CD1c-positive myeloid dendritic cell (primary cell): ENCODE measurements around the gene PHTF2.

Experiments used
- DNase-seq: peaks from one replicate; pipeline ENCODE4 v3.0.0-alpha.2; 2016; ENCODE audit errors: extremely low spot score

PHTF2 gene

GRCh38 chr7:77877791-77878190 is 79.2 kb downstream of the PHTF2 start:
- DNase-seq: no peak

GRCh38 chr7:77878500-77878899 is 79.9 kb downstream of the PHTF2 start:
- DNase-seq: no peak

- no peak for DNase-seq
Observed at GRCh38 chr7:77879272-77879671, 80.7 kb downstream of the PHTF2 start.

GRCh38 chr7:77881871-77882270 is 83.3 kb downstream of the PHTF2 start:
- DNase-seq: no peak

- no peak for DNase-seq
Observed at GRCh38 chr7:77885155-77885554, 86.6 kb downstream of the PHTF2 start.

- DNase-seq: no peak
Observed at GRCh38 chr7:77887567-77887966, 89.0 kb downstream of the PHTF2 start.

GRCh38 chr7:77888998-77889397 is 90.4 kb downstream of the PHTF2 start:
- DNase-seq: no peak

GRCh38 chr7:77893813-77894212 is 95.2 kb downstream of the PHTF2 start:
- no peak for DNase-seq

- no peak for DNase-seq
Observed at GRCh38 chr7:77894574-77895091, 96.1 kb downstream of the PHTF2 start.

GRCh38 chr7:77895905-77896304 is 97.3 kb downstream of the PHTF2 start:
- no peak for DNase-seq

GRCh38 chr7:77897004-77897547 is 98.5 kb downstream of the PHTF2 start:
- no peak for DNase-seq

- DNase-seq: no peak
Observed at GRCh38 chr7:77899516-77899915, 100.9 kb downstream of the PHTF2 start.

GRCh38 chr7:77903597-77903996 is 105.0 kb downstream of the PHTF2 start:
- peak; percentile 4 for DNase-seq

- no peak for DNase-seq
Observed at GRCh38 chr7:77904252-77904651, 105.7 kb downstream of the PHTF2 start.

- DNase-seq: no peak
Observed at GRCh38 chr7:77907281-77907680, 108.7 kb downstream of the PHTF2 start.

- DNase-seq: no peak
Observed at GRCh38 chr7:77908664-77909063, 110.1 kb downstream of the PHTF2 start.

- DNase-seq: no peak
Observed at GRCh38 chr7:77910124-77910523, 111.6 kb downstream of the PHTF2 start.

- no peak for DNase-seq
Observed at GRCh38 chr7:77912293-77912692, 113.7 kb downstream of the PHTF2 start.

- DNase-seq: no peak
Observed at GRCh38 chr7:77913977-77914607, 115.5 kb downstream of the PHTF2 start.

GRCh38 chr7:77917500-77918262 is 119.1 kb downstream of the PHTF2 start:
- DNase-seq: no peak

GRCh38 chr7:77918676-77919075 is 120.1 kb downstream of the PHTF2 start:
- DNase-seq: no peak

GRCh38 chr7:77923419-77923818 is 124.8 kb downstream of the PHTF2 start:
- no peak for DNase-seq

- no peak for DNase-seq
Observed at GRCh38 chr7:77930496-77930895, 131.9 kb downstream of the PHTF2 start.
